DND-41 (cell line): Measurements from ENCODE around the gene WDHD1.

Source experiments
- EZH2 ChIP-seq: IDR thresholded peaks from 3 replicates; pipeline ENCODE4 v1.6.1; 2012; ENCODE audit warnings: borderline replicate concordance, low read depth, mild to moderate bottlenecking, moderate library complexity, low read length, inconsistent platforms; ENCODE audit not compliant: severe bottlenecking
- TF ChIP-seq, protein P1 (sequence below): IDR thresholded peaks from 2 replicates; pipeline ENCODE4 v1.5.1; 2012; ENCODE audit warnings: borderline replicate concordance, low read length, moderate library complexity, mild to moderate bottlenecking; ENCODE audit not compliant: poor library complexity, severe bottlenecking; ENCODE audit errors: extremely low read depth

DNA sequence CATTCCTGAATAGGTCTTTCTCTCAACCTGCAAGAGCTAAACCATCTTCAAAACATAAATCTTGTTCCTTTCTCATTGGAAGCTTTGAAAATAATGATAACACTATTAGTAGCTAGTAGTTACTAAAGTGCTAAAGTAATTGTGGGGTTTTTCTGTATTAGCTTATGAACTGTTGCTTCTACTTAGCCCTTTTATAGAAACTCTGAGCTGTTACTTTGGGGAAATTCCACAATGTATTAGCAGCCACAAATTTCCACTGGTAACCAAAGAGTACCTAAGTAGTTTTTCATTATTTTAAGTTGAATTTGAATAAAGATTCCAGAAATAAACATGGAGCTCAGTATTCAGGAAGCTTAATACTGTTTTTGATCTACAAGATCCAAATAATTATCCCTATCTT is 18.2 kb upstream of the WDHD1 start:
- TF ChIP-seq, protein P1, sequence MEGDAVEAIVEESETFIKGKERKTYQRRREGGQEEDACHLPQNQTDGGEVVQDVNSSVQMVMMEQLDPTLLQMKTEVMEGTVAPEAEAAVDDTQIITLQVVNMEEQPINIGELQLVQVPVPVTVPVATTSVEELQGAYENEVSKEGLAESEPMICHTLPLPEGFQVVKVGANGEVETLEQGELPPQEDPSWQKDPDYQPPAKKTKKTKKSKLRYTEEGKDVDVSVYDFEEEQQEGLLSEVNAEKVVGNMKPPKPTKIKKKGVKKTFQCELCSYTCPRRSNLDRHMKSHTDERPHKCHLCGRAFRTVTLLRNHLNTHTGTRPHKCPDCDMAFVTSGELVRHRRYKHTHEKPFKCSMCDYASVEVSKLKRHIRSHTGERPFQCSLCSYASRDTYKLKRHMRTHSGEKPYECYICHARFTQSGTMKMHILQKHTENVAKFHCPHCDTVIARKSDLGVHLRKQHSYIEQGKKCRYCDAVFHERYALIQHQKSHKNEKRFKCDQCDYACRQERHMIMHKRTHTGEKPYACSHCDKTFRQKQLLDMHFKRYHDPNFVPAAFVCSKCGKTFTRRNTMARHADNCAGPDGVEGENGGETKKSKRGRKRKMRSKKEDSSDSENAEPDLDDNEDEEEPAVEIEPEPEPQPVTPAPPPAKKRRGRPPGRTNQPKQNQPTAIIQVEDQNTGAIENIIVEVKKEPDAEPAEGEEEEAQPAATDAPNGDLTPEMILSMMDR = no peak
- TF ChIP-seq EZH2 = no peak
